ENCODE measurements around the gene ALG11. TPM values are rescaled to one million over a fixed set of nuclear protein-coding genes. Genes with fewer than 3 reads are reported as not detected.

The ALG11 gene
- total RNA-seq, 1 experiment from 2014 or later, result 21.9 TPM

DNA sequence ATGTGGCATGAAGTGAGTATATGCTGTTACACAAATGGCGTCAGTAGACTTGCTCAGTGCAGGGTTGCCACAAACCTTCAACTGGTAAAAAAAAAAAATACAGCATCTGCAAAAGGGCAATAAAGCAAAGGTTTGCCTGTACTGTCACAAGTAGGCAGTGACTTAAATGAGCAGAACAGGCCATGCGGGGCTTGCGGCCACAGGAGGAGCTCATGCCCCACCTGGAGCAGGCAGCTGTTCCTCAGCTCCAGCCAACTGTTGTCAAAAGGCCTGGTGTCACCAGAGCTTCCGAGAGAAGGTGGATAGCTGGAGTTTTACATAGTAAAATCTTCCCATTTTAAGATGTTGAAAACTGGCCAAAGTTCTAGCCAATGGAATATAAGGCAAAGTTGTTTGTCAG, 8.7 kb upstream of the ALG11 start:
- Histone ChIP-seq H3K9me3 (replicated peaks) (no peaks in the 10 kb centered on the region), H3K4me1 (replicated peaks) (no peaks in the 10 kb centered on the region), H3K4me3 (no peak overlapping the region), H3K27ac (no peak overlapping the region), H3K27me3 (replicated peaks) (0 out of 2 replicates have a peak, but pooled peaks cover 5% of the 10 kb centered on the region), H3K36me3 (no peaks in the 10 kb centered on the region)
- DNase-seq (ENCODE audit: low read depth in 1 of 2, low spot score in 2 of 2), result no peak

- Histone ChIP-seq H3K9me3 (replicated peaks) (no peaks in the 10 kb centered on the region), H3K27me3 (replicated peaks) (0 out of 2 replicates have a peak, but pooled peaks cover 5% of the 10 kb centered on the region), H3K36me3 (no peaks in the 10 kb centered on the region), H3K4me1 (replicated peaks) (no peaks in the 10 kb centered on the region), H3K4me3 (no peak overlapping the region), H3K27ac (no peak overlapping the region)
- DNase-seq (ENCODE audit: low read depth in 1 of 2, low spot score in 2 of 2), result no peak
Measured at GRCh38 chr13:52004511-52005170, 7.6 kb upstream of the ALG11 start.

- Histone ChIP-seq H3K27ac (no peak overlapping the region), H3K4me1 (replicated peaks) (peaks cover 4% of the 10 kb centered on the region), H3K36me3 (no peaks in the 10 kb centered on the region), H3K9me3 (replicated peaks) (no peaks in the 10 kb centered on the region), H3K4me3 (no peak overlapping the region), H3K27me3 (replicated peaks) (peaks cover 12% of the 10 kb centered on the region; the same call in 1 of the 2 replicates)
- DNase-seq (ENCODE audit: low read depth in 1 of 2, low spot score in 2 of 2), result no peak
Measured at GRCh38 chr13:52005841-52006522, 6.2 kb upstream of the ALG11 start.

DNA sequence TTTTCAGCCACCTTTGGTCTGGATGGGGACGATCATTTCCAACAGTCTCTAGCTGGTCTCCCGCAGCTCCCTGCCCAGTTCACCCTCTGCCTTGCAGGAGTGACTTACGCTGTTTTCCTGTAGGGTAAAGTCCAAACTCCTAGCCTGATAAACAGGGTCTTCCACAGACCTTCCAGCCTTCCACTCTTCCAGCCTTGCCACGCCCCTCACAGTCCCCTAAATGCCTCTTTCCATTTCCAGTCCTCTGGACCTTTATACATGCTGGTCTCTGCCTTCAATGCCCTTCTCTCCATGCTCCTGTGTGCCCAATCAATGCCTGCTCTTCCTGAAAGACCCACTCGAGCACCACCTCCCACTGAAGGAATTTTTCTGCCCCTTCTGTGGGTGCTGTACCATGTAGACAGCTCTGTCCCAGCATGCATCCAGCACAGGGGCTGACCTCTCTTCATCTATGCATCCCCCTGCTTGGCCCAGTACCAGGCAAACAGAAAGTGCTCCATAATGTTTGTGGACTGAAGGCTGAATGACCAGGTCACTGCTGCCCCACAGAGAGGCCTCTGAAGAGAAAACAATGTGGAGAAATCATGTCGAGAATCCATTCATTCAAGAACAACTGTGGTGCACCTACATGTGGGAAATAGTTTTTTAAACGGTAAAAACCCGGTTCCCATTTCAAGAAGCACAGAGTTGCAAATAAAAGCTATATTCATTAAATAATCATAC, 5.5 kb upstream of the ALG11 start:
- H3K36me3 ChIP-seq, result no peaks in the 10 kb centered on the region; the same call in 1 of the 2 replicates
- H3K4me1 ChIP-seq (replicated peaks), result peaks cover 6% of the 10 kb centered on the region
- H3K27ac ChIP-seq, result no peak overlapping the region
- no peaks in the 10 kb centered on the region for H3K9me3 ChIP-seq (replicated peaks)
- H3K27me3 ChIP-seq (replicated peaks), result peaks cover 10% of the 10 kb centered on the region; the same call in 1 of the 2 replicates
- no peak overlapping the region for H3K4me3 ChIP-seq
- DNase-seq (ENCODE audit: low read depth in 1 of 2, low spot score in 2 of 2), result no peak

DNA sequence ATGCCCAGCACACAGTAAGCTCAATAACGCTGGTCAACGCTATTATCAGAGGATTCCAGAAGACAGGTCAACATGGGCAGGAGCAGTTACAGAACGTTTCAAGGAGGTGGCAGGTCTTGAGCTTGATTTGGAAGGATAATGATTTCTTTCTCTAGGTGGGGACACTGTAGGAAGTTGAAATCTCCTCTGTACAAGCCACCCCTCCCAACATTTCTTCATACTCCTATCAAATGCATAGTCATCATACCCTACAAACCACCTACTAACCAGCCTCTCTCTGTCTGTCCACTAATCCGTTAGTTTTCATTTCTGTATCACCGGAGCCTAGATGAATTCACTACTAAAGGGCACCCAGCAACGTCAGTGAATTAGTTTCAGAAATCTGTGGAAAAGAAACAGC, 2.3 kb upstream of the ALG11 start:
- Histone ChIP-seq H3K27me3 (replicated peaks) (peaks cover 10% of the 10 kb centered on the region; the same call in 1 of the 2 replicates), H3K27ac (no peak overlapping the region), H3K4me1 (replicated peaks) (peaks cover 6% of the 10 kb centered on the region), H3K36me3 (no peaks in the 10 kb centered on the region; the same call in 1 of the 2 replicates), H3K9me3 (replicated peaks) (no peaks in the 10 kb centered on the region), H3K4me3 (no peak overlapping the region)
- no peak for DNase-seq (ENCODE audit: low read depth in 1 of 2, low spot score in 2 of 2)

DNA sequence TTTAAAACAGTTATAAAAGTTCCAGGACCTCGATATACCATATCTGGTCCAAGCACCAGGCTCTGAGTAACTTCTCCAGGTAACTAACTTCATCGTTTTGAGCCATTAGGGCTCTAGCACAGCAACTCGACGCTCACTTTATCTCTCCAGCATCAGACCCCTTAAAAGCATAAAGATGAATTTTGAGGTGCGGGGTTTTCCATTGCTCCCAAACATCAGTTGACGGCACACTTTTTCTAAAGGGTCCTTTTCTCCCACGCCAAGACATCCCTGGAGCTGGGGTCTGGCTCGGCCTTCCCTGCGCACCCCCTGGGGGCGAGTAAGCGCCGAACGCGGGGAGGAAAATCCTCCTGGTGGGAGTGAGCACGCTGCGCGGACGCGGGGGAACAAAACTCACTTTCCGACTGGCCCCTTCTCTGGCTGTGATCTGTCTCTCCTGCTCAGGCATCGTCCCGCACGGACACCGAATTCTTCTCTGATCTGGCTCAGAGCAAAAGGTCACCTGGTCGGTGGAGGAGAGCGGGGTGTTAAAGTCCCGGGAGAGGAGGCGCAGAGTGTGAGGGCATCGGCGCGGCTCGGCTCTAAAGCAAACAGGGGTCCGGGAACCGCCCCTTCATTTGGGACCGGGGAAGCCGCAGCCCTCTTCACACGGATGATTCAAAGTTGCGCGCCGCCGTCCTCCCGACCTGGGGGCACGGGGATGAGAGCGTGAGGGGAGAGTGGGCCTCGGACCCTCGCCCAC, 1.1 kb upstream of the ALG11 start, which contains the start of gene ATP7B:
TSS of gene ATP7B (minus strand) at position 561 of the 742 bp plus-strand sequence. CDS start at position 448, 113 bp downstream.
- H3K27ac ChIP-seq, result peak within 1 kb of the TSS; percentile 57

DNA sequence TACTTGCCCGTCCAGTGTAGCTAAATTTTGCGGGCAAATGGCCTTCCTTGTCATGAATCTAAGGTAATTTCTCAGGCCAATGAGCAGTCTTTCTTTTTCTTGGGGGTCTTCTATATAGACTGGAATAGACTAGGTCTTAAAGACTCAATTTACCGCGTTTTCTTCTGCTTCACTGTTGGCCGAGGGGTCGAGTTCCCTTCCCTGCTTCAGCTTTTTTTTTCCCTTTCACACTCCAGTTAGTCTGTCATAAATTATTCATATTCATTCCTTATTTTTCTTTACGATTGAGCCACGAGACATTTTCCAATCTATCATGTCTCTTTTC, 276 bp downstream of the ALG11 start:
- Histone ChIP-seq H3K9me3 (replicated peaks) (no peaks in the 10 kb centered on the region), H3K4me3 (peak overlapping the region; percentile 90), H3K27me3 (replicated peaks) (peaks cover 10% of the 10 kb centered on the region; the same call in 1 of the 2 replicates), H3K4me1 (replicated peaks) (peaks cover 6% of the 10 kb centered on the region), H3K27ac (peak overlapping the region; percentile 57), H3K36me3 (peaks cover 4% of the 10 kb centered on the region)
- no peak for DNase-seq (ENCODE audit: low read depth in 1 of 2, low spot score in 2 of 2)

More for the DNA sequence above, 1.1 kb upstream of the ALG11 start, which contains the start of gene ATP7B:
- H3K4me1 ChIP-seq (replicated peaks), result peaks cover 6% of the 10 kb centered on the region
- H3K36me3 ChIP-seq, result peaks cover 4% of the 10 kb centered on the region
- peak within 1 kb of the TSS; percentile 90 for H3K4me3 ChIP-seq
- H3K9me3 ChIP-seq (replicated peaks), result no peaks in the 10 kb centered on the region
- peaks cover 10% of the 10 kb centered on the region; the same call in 1 of the 2 replicates for H3K27me3 ChIP-seq (replicated peaks)
- DNase-seq (ENCODE audit: low read depth in 1 of 2, low spot score in 2 of 2), result no peak

GRCh38 chr13:52016296-52016695, 4.1 kb downstream of the ALG11 start:
- no peak overlapping the region for H3K27ac ChIP-seq
- H3K36me3 ChIP-seq, result peaks cover 24% of the 10 kb centered on the region
- H3K4me3 ChIP-seq, result no peak overlapping the region
- no peaks in the 10 kb centered on the region for H3K9me3 ChIP-seq (replicated peaks)
- no peak for DNase-seq (ENCODE audit: low read depth in 1 of 2, low spot score in 2 of 2)
- no peaks in the 10 kb centered on the region for H3K27me3 ChIP-seq (replicated peaks)
- H3K4me1 ChIP-seq (replicated peaks), result no peaks in the 10 kb centered on the region; the same call in none of the 2 replicates

GRCh38 chr13:52020191-52020590, 8.0 kb downstream of the ALG11 start:
- Histone ChIP-seq H3K27me3 (replicated peaks) (no peaks in the 10 kb centered on the region), H3K36me3 (peaks cover 43% of the 10 kb centered on the region), H3K4me3 (no peak overlapping the region), H3K27ac (no peak overlapping the region), H3K9me3 (replicated peaks) (no peaks in the 10 kb centered on the region), H3K4me1 (replicated peaks) (no peaks in the 10 kb centered on the region)
- no peak for DNase-seq (ENCODE audit: low read depth in 1 of 2, low spot score in 2 of 2)

DNA sequence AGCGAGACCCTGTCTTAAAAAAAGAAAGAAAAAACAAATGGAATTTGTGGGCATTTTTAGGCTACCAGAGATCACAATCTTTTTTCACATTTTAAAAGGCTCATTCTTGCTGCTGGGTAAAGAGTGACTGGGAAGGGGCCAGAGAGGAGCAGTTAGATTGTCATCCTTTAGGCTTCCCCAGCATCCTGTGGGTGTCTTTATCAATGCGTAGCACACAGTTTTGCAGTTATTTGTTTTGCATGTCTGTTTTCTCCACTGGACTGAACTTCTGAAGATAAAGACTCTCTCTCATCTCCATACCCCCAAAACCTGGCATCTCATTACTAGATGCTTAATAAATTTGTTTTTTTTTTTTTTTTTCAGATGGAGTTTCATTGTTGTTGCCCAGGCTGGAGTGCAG, 10.2 kb downstream of the ALG11 start:
- Histone ChIP-seq H3K4me3 (no peak overlapping the region), H3K27ac (no peak overlapping the region), H3K4me1 (replicated peaks) (no peaks in the 10 kb centered on the region), H3K27me3 (replicated peaks) (no peaks in the 10 kb centered on the region), H3K9me3 (replicated peaks) (no peaks in the 10 kb centered on the region), H3K36me3 (peaks cover 49% of the 10 kb centered on the region)
- DNase-seq (ENCODE audit: low read depth in 1 of 2, low spot score in 2 of 2), result no peak

DNA sequence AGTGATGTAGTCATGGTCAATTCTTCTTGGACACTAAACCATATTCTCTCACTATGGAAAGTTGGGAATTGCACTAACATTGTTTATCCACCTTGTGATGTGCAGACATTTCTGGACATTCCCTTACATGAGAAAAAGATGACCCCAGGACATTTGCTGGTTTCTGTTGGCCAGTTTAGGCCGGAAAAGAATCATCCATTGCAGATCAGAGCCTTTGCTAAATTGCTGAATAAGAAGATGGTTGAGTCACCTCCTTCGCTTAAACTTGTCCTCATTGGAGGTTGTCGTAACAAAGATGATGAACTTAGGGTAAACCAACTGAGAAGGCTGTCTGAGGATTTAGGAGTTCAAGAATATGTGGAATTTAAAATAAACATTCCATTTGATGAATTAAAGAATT, 12.3 kb downstream of the ALG11 start, which contains the start of gene UTP14C:
TSS of gene UTP14C (plus strand) at position 211 of the 400 bp plus-strand sequence. CDS start 4,114 bp downstream, outside the sequence.
- Histone ChIP-seq H3K27me3 (replicated peaks) (no peaks in the 10 kb centered on the region), H3K27ac (no peak within 1 kb of the TSS), H3K36me3 (peaks cover 53% of the 10 kb centered on the region), H3K9me3 (replicated peaks) (no peaks in the 10 kb centered on the region), H3K4me3 (no peak within 1 kb of the TSS), H3K4me1 (replicated peaks) (no peaks in the 10 kb centered on the region)
- no peak for DNase-seq (ENCODE audit: low read depth in 1 of 2, low spot score in 2 of 2)

DNA sequence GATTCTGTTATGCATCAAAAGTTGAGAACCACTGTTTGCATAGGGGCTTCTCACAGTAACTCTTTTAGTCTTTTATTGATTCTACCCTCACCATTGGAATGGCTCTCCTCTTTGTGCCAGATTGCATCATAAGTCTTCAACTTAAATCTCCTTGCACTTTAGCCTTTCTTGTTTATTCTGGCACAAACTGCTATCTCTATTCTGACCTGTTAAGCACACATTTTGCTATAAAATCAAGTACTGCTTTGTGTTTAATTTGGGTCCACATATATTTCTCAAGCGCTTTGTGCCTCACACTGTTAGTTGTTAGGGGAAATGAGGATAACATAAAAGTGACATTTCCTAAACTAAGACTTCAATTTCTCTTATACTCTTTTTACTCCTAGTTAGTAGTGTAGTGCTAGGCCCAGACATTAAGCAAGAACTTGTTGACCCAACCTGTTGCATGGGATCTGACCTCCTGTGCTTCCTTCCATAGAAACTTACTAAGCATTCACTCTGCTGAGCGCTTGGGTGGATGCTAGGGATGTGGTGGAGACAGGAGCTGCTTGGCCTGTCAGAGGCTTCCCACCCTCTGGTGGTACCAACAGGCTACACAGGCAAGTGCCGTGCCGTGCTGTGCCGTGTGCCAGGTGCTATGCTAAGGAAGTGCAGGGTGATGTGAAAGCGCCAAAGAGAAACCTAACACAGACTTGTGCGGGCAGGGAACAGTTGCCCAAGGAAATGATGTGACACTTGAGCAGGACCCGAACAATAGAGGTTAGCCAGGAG, 13.5 kb downstream of the ALG11 start:
- Histone ChIP-seq H3K27me3 (replicated peaks) (no peaks in the 10 kb centered on the region), H3K36me3 (peaks cover 50% of the 10 kb centered on the region), H3K9me3 (replicated peaks) (no peaks in the 10 kb centered on the region), H3K27ac (no peak overlapping the region), H3K4me3 (no peak overlapping the region), H3K4me1 (replicated peaks) (no peaks in the 10 kb centered on the region)
- DNase-seq (ENCODE audit: low read depth in 1 of 2, low spot score in 2 of 2), result no peak

DNA sequence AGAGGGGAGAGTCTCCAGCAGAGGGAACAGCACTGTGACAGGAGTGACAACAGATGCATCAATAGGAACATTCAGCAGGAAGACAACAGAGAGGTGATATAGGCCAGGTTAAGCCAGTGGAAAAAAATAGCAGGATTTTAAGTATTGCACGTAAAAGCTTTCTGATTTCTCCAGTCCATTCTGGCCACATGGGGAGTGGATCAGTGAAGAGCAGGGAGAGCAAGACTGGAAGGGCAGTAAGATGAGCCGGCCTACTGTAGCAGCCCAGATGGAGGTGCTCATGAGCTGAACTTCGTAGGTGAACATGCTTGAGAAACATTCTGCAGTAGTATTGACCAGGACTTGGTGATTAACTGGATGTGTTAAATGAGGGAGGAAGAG, 14.0 kb downstream of the ALG11 start:
- Histone ChIP-seq H3K27ac (no peak overlapping the region), H3K9me3 (replicated peaks) (no peaks in the 10 kb centered on the region), H3K4me3 (no peak overlapping the region), H3K27me3 (replicated peaks) (no peaks in the 10 kb centered on the region), H3K36me3 (peaks cover 46% of the 10 kb centered on the region), H3K4me1 (replicated peaks) (no peaks in the 10 kb centered on the region)
- DNase-seq (ENCODE audit: low read depth in 1 of 2, low spot score in 2 of 2), result no peak

All from SJSA1 (cell line).